ENCODE data around the gene METTL21A. TPM values are rescaled to one million over a fixed set of nuclear protein-coding genes. Genes with fewer than 3 reads are reported as not detected.

The METTL21A gene
- total and polyA plus RNA-seq, 2 experiments from 2014 or later: 22.0 to 23.3 TPM

DNA sequence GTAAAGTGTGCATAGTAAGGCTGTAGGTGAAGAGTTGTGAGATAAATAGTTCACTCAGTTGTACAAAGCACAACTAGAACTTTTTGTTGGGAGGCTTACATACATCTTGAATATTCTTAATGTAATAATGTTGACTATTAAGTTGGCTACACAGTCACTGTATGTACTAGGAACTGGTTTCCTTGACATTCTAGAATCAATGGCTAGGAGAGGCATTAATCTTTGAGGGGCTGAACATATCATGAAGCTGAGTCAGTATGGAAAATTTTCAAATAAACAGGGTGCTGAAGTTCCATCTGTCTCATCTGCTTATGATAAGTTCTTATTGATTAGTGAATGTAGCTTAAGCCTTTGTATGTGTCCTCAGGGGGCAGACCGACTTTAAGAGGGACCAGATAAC, 23.4 kb downstream of the METTL21A start:
- H3K79me2 ChIP-seq (ENCODE audit: insufficient read depth): no peaks in the 10 kb centered on the region
- H3K4me1 ChIP-seq (ENCODE audit: insufficient read depth): peaks cover 18% of the 10 kb centered on the region
- H2AFZ ChIP-seq: no peak overlapping the region
- 98 to 100% methylated on average over 1 of the region's 1 CpG for WGBS, 2 experiments (ENCODE audit: low coverage in 1 of 2, low lambda C conversion rate in 2 of 2, missing lambda C conversion rate in 2 of 2)
- peaks cover 26% of the 10 kb centered on the region; the same call in 1 of the 2 replicates for H3F3A ChIP-seq (ENCODE audit: insufficient read depth)
- H4K20me1 ChIP-seq (ENCODE audit: insufficient read depth): no peaks in the 10 kb centered on the region
- in situ Hi-C loops (cut with MboI): no loop called here
- no peaks in the 10 kb centered on the region for H3K9me3 ChIP-seq (ENCODE audit: low read depth)
- DNase-seq: no peak
- no peak overlapping the region for H3K27ac ChIP-seq
- H3K4me2 ChIP-seq (ENCODE audit: unreplicated experiment): no peak overlapping the region
- TF ChIP-seq EZH2phosphoT487 (IDR thresholded peaks at IDR 0.05; ENCODE audit: insufficient read depth, low read depth) (no peak), EZH2 (IDR thresholded peaks at IDR 0.05; ENCODE audit: insufficient read depth, poor library complexity, severe bottlenecking) (no peak)
- H3K4me3 ChIP-seq: no peak overlapping the region
- no peaks in the 10 kb centered on the region for H3K27me3 ChIP-seq (replicated peaks; ENCODE audit: insufficient read depth)
- no peaks in the 10 kb centered on the region for H3K9me2 ChIP-seq (ENCODE audit: insufficient read depth)
- H3K36me3 ChIP-seq (ENCODE audit: low read depth): peaks cover 13% of the 10 kb centered on the region
- H3K9ac ChIP-seq: no peak overlapping the region

DNA sequence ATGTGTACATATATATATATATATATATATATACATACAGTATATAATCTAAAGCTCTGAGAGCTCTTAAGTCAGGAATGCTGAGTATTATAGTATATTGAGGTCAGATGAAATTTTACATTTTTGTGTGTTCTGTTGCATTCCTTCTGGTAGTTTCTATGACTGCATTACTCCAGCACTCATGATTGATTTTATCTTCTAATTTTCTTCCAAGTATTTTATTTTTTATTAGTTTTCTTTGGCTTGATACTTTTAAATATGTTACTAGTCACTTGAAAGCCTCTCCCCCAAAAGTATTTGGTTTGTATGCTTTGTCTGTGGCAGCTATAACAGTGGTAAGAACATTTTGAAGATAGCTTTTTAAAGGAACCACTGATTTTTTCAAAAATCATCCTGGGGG, 25.0 kb downstream of the METTL21A start:
- no peak for TF ChIP-seq EZH2phosphoT487 (IDR thresholded peaks at IDR 0.05; ENCODE audit: insufficient read depth, low read depth)
- no peak for TF ChIP-seq EZH2 (IDR thresholded peaks at IDR 0.05; ENCODE audit: insufficient read depth, poor library complexity, severe bottlenecking)
- no peaks in the 10 kb centered on the region for H3K9me3 ChIP-seq (ENCODE audit: low read depth)
- H3K36me3 ChIP-seq (ENCODE audit: low read depth): peaks cover 16% of the 10 kb centered on the region
- H2AFZ ChIP-seq: no peak overlapping the region
- DNase-seq: peak; percentile 34
- H3K27me3 ChIP-seq (replicated peaks; ENCODE audit: insufficient read depth): no peaks in the 10 kb centered on the region
- H4K20me1 ChIP-seq (ENCODE audit: insufficient read depth): no peaks in the 10 kb centered on the region
- H3K9ac ChIP-seq: no peak overlapping the region
- H3K79me2 ChIP-seq (ENCODE audit: insufficient read depth): peaks cover 7% of the 10 kb centered on the region; the same call in 1 of the 2 replicates
- peaks cover 18% of the 10 kb centered on the region for H3K4me1 ChIP-seq (ENCODE audit: insufficient read depth)
- no peak overlapping the region for H3K4me3 ChIP-seq
- in situ Hi-C loops (cut with MboI): no loop called here
- H3K4me2 ChIP-seq (ENCODE audit: unreplicated experiment): peak overlapping the region; percentile 26
- H3K27ac ChIP-seq: peak overlapping the region; percentile 31
- no peaks in the 10 kb centered on the region for H3K9me2 ChIP-seq (ENCODE audit: insufficient read depth)
- H3F3A ChIP-seq (ENCODE audit: insufficient read depth): peaks cover 26% of the 10 kb centered on the region; the same call in 1 of the 2 replicates

DNA sequence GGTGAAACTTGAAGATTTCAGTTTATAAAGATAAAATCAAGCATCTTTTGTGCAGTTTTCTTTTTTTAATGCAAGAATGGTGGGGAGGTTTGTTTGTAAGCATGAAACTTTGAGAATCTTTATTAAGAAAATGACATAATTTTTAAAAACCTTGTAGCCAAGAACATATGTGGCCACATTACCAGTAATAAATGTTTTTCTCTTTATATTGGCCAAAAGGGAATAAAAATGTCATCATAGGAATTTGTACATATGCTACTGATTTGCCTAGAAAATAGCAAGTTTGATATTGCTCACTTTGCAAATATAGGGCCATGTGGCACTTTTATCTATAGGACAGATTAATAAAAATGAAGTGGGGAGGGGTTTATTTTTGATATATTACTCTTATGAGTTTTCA, 25.6 kb downstream of the METTL21A start:
- in situ Hi-C loops (cut with MboI): no loop called here
- peak; percentile 12 for DNase-seq
- Histone ChIP-seq H3K9me3 (ENCODE audit: low read depth) (no peaks in the 10 kb centered on the region), H4K20me1 (ENCODE audit: insufficient read depth) (no peaks in the 10 kb centered on the region), H3F3A (ENCODE audit: insufficient read depth) (peaks cover 26% of the 10 kb centered on the region; the same call in 1 of the 2 replicates), H3K9me2 (ENCODE audit: insufficient read depth) (no peaks in the 10 kb centered on the region), H3K9ac (no peak overlapping the region), H3K4me2 (ENCODE audit: unreplicated experiment) (peak overlapping the region; percentile 22), H3K79me2 (ENCODE audit: insufficient read depth) (peaks cover 7% of the 10 kb centered on the region; the same call in 1 of the 2 replicates), H3K27me3 (replicated peaks; ENCODE audit: insufficient read depth) (no peaks in the 10 kb centered on the region), H3K4me3 (no peak overlapping the region), H2AFZ (no peak overlapping the region), H3K27ac (0 out of 2 replicates have a peak overlapping the region, but pooled peaks have one; percentile 3), H3K36me3 (ENCODE audit: low read depth) (peaks cover 17% of the 10 kb centered on the region), H3K4me1 (ENCODE audit: insufficient read depth) (peaks cover 18% of the 10 kb centered on the region)
- TF ChIP-seq EZH2 (IDR thresholded peaks at IDR 0.05; ENCODE audit: insufficient read depth, poor library complexity, severe bottlenecking) (no peak), EZH2phosphoT487 (IDR thresholded peaks at IDR 0.05; ENCODE audit: insufficient read depth, low read depth) (no peak)

DNA sequence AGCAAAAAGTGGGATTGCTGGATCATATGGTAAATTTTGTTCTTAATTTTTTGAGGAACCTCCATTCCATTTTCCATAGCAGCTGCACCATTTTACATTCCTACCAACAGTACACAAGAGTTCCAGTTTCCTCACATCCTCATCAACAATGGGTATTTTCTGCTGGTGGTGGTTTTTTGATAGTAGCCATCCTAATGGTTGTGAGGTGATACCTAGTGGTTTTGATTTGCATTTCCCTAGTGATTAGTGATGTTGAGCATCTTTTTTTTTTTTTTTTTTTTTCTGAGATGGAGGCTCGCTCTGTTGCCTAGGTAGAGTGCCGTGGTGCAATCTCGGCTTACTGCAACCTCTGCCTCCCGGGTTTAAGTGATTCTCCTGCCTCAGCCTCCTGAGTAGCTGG, 30.5 kb downstream of the METTL21A start:
- no peaks in the 10 kb centered on the region for H3K9me3 ChIP-seq (ENCODE audit: low read depth)
- H3K27me3 ChIP-seq (replicated peaks; ENCODE audit: insufficient read depth): no peaks in the 10 kb centered on the region
- in situ Hi-C loops (cut with MboI): no loop called here
- no peak overlapping the region for H3K4me3 ChIP-seq
- peaks cover 9% of the 10 kb centered on the region for H3K4me1 ChIP-seq (ENCODE audit: insufficient read depth)
- 0 out of 2 replicates have a peak, but pooled peaks cover 12% of the 10 kb centered on the region for H3F3A ChIP-seq (ENCODE audit: insufficient read depth)
- H4K20me1 ChIP-seq (ENCODE audit: insufficient read depth): no peaks in the 10 kb centered on the region
- H3K79me2 ChIP-seq (ENCODE audit: insufficient read depth): peaks cover 8% of the 10 kb centered on the region; the same call in 1 of the 2 replicates
- H2AFZ ChIP-seq: no peak overlapping the region
- no peaks in the 10 kb centered on the region for H3K9me2 ChIP-seq (ENCODE audit: insufficient read depth)
- H3K36me3 ChIP-seq (ENCODE audit: low read depth): peaks cover 49% of the 10 kb centered on the region
- H3K4me2 ChIP-seq (ENCODE audit: unreplicated experiment): no peak overlapping the region
- 92 to 100% methylated on average over 4 of the region's 4 CpGs for WGBS, 2 experiments (ENCODE audit: low coverage in 1 of 2, low lambda C conversion rate in 2 of 2, missing lambda C conversion rate in 2 of 2)
- H3K9ac ChIP-seq: no peak overlapping the region
- H3K27ac ChIP-seq: no peak overlapping the region
- DNase-seq: no peak
- TF ChIP-seq EZH2phosphoT487 (IDR thresholded peaks at IDR 0.05; ENCODE audit: insufficient read depth, low read depth) (no peak), EZH2 (IDR thresholded peaks at IDR 0.05; ENCODE audit: insufficient read depth, poor library complexity, severe bottlenecking) (no peak)

DNA sequence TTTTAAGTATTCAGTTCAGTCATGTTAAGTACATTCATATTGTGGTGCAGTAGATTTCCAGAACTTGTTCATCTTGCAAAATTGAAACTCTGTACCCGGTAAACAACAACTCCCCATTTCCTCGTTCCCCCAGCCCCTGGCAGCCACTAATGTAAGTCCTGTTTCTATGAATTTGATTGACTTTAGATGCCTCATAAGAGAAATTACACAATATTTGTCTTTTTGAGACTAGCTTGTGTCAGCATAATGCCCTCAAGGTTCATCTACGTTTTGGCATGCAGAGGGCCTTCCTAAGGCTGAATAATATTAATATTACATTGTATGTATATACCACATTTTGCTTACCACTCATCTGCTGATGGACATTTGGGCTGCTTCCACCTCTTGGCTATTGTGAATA, 30.9 kb downstream of the METTL21A start:
- Histone ChIP-seq H3K4me2 (ENCODE audit: unreplicated experiment) (no peak overlapping the region), H3K4me3 (no peak overlapping the region), H3K27ac (no peak overlapping the region), H3K9me2 (ENCODE audit: insufficient read depth) (no peaks in the 10 kb centered on the region), H3K79me2 (ENCODE audit: insufficient read depth) (peaks cover 13% of the 10 kb centered on the region; the same call in 1 of the 2 replicates), H3F3A (ENCODE audit: insufficient read depth) (0 out of 2 replicates have a peak, but pooled peaks cover 11% of the 10 kb centered on the region), H3K9me3 (ENCODE audit: low read depth) (no peaks in the 10 kb centered on the region), H3K9ac (no peak overlapping the region), H4K20me1 (ENCODE audit: insufficient read depth) (no peaks in the 10 kb centered on the region), H2AFZ (no peak overlapping the region), H3K4me1 (ENCODE audit: insufficient read depth) (peaks cover 4% of the 10 kb centered on the region), H3K27me3 (replicated peaks; ENCODE audit: insufficient read depth) (no peaks in the 10 kb centered on the region), H3K36me3 (ENCODE audit: low read depth) (peaks cover 53% of the 10 kb centered on the region)
- WGBS, 2 experiments (ENCODE audit: low coverage in 1 of 2, low lambda C conversion rate in 2 of 2, missing lambda C conversion rate in 2 of 2): 80 to 83% methylated on average over 3 of the region's 3 CpGs
- DNase-seq: no peak
- TF ChIP-seq EZH2phosphoT487 (IDR thresholded peaks at IDR 0.05; ENCODE audit: insufficient read depth, low read depth) (no peak), EZH2 (IDR thresholded peaks at IDR 0.05; ENCODE audit: insufficient read depth, poor library complexity, severe bottlenecking) (no peak)
- in situ Hi-C loops (cut with MboI): no loop called here
